GM19324 (cell line): ENCODE results near the gene ZNF366.

Source experiments
- ATAC-seq: cut with Tn5 transposase; IDR thresholded peaks from one replicate; pipeline ENCODE4 v1.9.1; 2021; ENCODE audit warnings: mild to moderate bottlenecking, moderate library complexity; ENCODE audit not compliant: unreplicated experiment, low FRiP score

ZNF366 gene

GRCh38 chr5:72498284-72498683, 8.9 kb downstream of the ZNF366 start:
- no peak for ATAC-seq

- no peak for ATAC-seq
Measured at GRCh38 chr5:72497823-72498222, 9.4 kb downstream of the ZNF366 start.

- no peak for ATAC-seq
Measured at GRCh38 chr5:72495410-72495809, 11.8 kb downstream of the ZNF366 start.

GRCh38 chr5:72494623-72495124, 12.5 kb downstream of the ZNF366 start:
- ATAC-seq: no peak

- no peak for ATAC-seq
Measured at GRCh38 chr5:72489536-72489935, 17.7 kb downstream of the ZNF366 start.

GRCh38 chr5:72488756-72489155, 18.5 kb downstream of the ZNF366 start:
- ATAC-seq: no peak

- ATAC-seq: no peak
Measured at GRCh38 chr5:72487177-72487576, 20.0 kb downstream of the ZNF366 start.

- no peak for ATAC-seq
Measured at GRCh38 chr5:72486371-72486770, 20.8 kb downstream of the ZNF366 start.

- ATAC-seq: no peak
Measured at GRCh38 chr5:72485430-72485974, 21.7 kb downstream of the ZNF366 start.

GRCh38 chr5:72482046-72482445, 25.2 kb downstream of the ZNF366 start:
- no peak for ATAC-seq

- ATAC-seq: no peak
Measured at GRCh38 chr5:72480841-72481240, 26.4 kb downstream of the ZNF366 start.

- ATAC-seq: no peak
Measured at GRCh38 chr5:72479921-72480320, 27.3 kb downstream of the ZNF366 start.

GRCh38 chr5:72478684-72479083, 28.5 kb downstream of the ZNF366 start:
- no peak for ATAC-seq

GRCh38 chr5:72478276-72478675, 28.9 kb downstream of the ZNF366 start:
- ATAC-seq: no peak

- no peak for ATAC-seq
Measured at GRCh38 chr5:72477644-72478043, 29.6 kb downstream of the ZNF366 start.

- no peak for ATAC-seq
Measured at GRCh38 chr5:72477176-72477575, 30.0 kb downstream of the ZNF366 start.

- no peak for ATAC-seq
Measured at GRCh38 chr5:72476721-72477120, 30.5 kb downstream of the ZNF366 start.

- no peak for ATAC-seq
Measured at GRCh38 chr5:72476275-72476674, 30.9 kb downstream of the ZNF366 start.

- no peak for ATAC-seq
Measured at GRCh38 chr5:72474516-72474915, 32.7 kb downstream of the ZNF366 start.

- ATAC-seq: no peak
Measured at GRCh38 chr5:72474046-72474500, 33.1 kb downstream of the ZNF366 start.

- ATAC-seq: no peak
Measured at GRCh38 chr5:72472666-72473422, 34.4 kb downstream of the ZNF366 start.

GRCh38 chr5:72472031-72472430, 35.2 kb downstream of the ZNF366 start:
- no peak for ATAC-seq
